Osteoblast (primary cell): ENCODE data around the gene PCDHGB2. TPM values are rescaled to one million over a fixed set of nuclear protein-coding genes. Genes with fewer than 3 reads are reported as not detected.

Source experiments
- DNase-seq: peaks from one replicate; pipeline ENCODE4 v3.0.0; 2011; ENCODE audit warnings: low spot score, mixed read lengths; ENCODE audit not compliant: insufficient read length; ENCODE audit errors: missing footprints
- H2AFZ ChIP-seq: 2 replicates; pipeline ENCODE4 v1.6.0; 2011; ENCODE audit warnings: mild to moderate bottlenecking, low read length
- H3K27ac ChIP-seq: 2 replicates; pipeline ENCODE4 v1.5.1; 2011; ENCODE audit warnings: mild to moderate bottlenecking, low read depth, low read length, moderate library complexity
- H3K27me3 ChIP-seq: 2 replicates; pipeline ENCODE4 v1.6.0; 2012; ENCODE audit warnings: mild to moderate bottlenecking, control low read depth, inconsistent platforms, low read length, moderate library complexity; ENCODE audit not compliant: insufficient read depth
- H3K36me3 ChIP-seq: 2 replicates; pipeline ENCODE4 v1.5.1; 2011; ENCODE audit warnings: mild to moderate bottlenecking, low read length, control low read depth, moderate library complexity; ENCODE audit not compliant: insufficient read depth
- H3K4me1 ChIP-seq: 2 replicates; pipeline ENCODE4 v1.5.1; 2011; ENCODE audit warnings: mild to moderate bottlenecking, low read length, control low read depth, moderate library complexity; ENCODE audit not compliant: insufficient read depth
- H3K4me2 ChIP-seq: 2 replicates; pipeline ENCODE4 v1.6.0; 2011; ENCODE audit warnings: mild to moderate bottlenecking, low read length; ENCODE audit not compliant: insufficient read depth
- H3K4me3 ChIP-seq: fragments of 200-600 bp; sonication (generic); 3 replicates; pipeline ENCODE4 v1.5.1; 2012; ENCODE audit warnings: mild to moderate bottlenecking, low read length, inconsistent platforms; ENCODE audit not compliant: insufficient read depth
- H3K79me2 ChIP-seq: 2 replicates; pipeline ENCODE4 v1.6.0; 2012; ENCODE audit warnings: mild to moderate bottlenecking, low read length, control low read depth, inconsistent platforms; ENCODE audit not compliant: insufficient read depth
- H3K9me3 ChIP-seq: 2 replicates; pipeline ENCODE4 v1.5.1; 2011; ENCODE audit warnings: low read depth, low read length, control low read depth
- H4K20me1 ChIP-seq: 2 replicates; pipeline ENCODE4 v1.6.0; 2012; ENCODE audit warnings: mild to moderate bottlenecking, low read length, control low read depth; ENCODE audit not compliant: insufficient read depth
- CTCF ChIP-seq: IDR thresholded peaks from 2 replicates; pipeline ENCODE4 v1.5.1; 2011; ENCODE audit warnings: mild to moderate bottlenecking, low read depth, low read length, moderate library complexity; ENCODE audit errors: extremely low read depth
- total RNA-seq: library from RNA; depleted of rRNA; stranded (reverse); fragments of >200 nt; gene quantifications from 2 replicates; pipeline ENCODE4 v1.2.3, GENCODE V29; 2012

PCDHGB2 gene
- total RNA-seq, 1 donor = 4.3 TPM

GRCh38 chr5:141409598-141410306 lies 50.0 kb downstream of the PCDHGB2 start:
- Histone ChIP-seq H3K27me3 (peaks cover 11% of the 10 kb centered on the region), H3K4me1 (no peaks in the 10 kb centered on the region), H3K4me3 (no peak overlapping the region), H3K4me2 (no peak overlapping the region), H3K36me3 (no peaks in the 10 kb centered on the region), H3K27ac (no peak overlapping the region), H4K20me1 (peaks cover 3% of the 10 kb centered on the region), H3K9me3 (peaks cover 3% of the 10 kb centered on the region), H2AFZ (no peak overlapping the region), H3K79me2 (no peaks in the 10 kb centered on the region)
- no peak for TF ChIP-seq CTCF
- DNase-seq = no peak

DNA sequence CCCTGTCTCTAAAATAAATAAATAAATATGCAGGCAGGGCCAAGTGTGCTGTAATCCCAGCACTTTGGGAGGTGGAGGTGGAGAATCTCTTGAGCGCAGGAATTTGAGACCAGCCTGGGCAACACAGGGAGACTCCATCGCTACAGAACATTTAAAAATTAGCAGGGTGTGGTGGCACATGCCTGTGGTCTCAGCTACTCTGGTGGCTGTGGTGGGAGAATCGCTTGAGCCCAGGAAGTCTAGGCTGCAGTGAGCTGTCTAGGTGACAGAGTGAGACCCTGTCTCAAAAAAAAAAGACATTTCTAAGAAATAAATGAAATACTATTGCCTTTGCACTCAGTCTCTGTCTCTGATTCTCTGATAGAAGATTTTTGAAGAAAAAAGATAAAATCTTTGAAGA lies 51.8 kb downstream of the PCDHGB2 start:
- no peak overlapping the region for H2AFZ ChIP-seq
- no peaks in the 10 kb centered on the region for H3K4me1 ChIP-seq
- no peaks in the 10 kb centered on the region for H4K20me1 ChIP-seq
- H3K79me2 ChIP-seq = no peaks in the 10 kb centered on the region
- H3K9me3 ChIP-seq = peaks cover 3% of the 10 kb centered on the region
- no peak for TF ChIP-seq CTCF
- no peak overlapping the region for H3K4me3 ChIP-seq
- no peak overlapping the region for H3K4me2 ChIP-seq
- H3K27me3 ChIP-seq = peaks cover 11% of the 10 kb centered on the region
- no peaks in the 10 kb centered on the region for H3K36me3 ChIP-seq
- H3K27ac ChIP-seq = no peak overlapping the region
- DNase-seq = no peak

Other genes with a start within 250 kb of the PCDHGB2 start
- gene PCDHB4, start 238.2 kb upstream of the PCDHGB2 start, total RNA-seq = 1.1 and 1.2 TPM in 2 replicates
- gene PCDHB5, start 224.8 kb upstream of the PCDHGB2 start, total RNA-seq = 1.5 and 2.9 TPM in 2 replicates
- 0.59 and 0.72 TPM in 2 replicates for gene PCDHB6, start 209.9 kb upstream of the PCDHGB2 start, total RNA-seq
- 2.2 and 2.4 TPM in 2 replicates for gene PCDHB7, start 187.3 kb upstream of the PCDHGB2 start, total RNA-seq
- 0.36 and 0.88 TPM in 2 replicates for gene PCDHB8, start 182.2 kb upstream of the PCDHGB2 start, total RNA-seq
- gene PCDHB16, start 177.6 kb upstream of the PCDHGB2 start, total RNA-seq = 1.1 and 3.5 TPM in 2 replicates
- 1.2 and 1.8 TPM in 2 replicates for gene PCDHB9, start 172.8 kb upstream of the PCDHGB2 start, total RNA-seq
- gene PCDHB10, start 167.6 kb upstream of the PCDHGB2 start, total RNA-seq = 2.2 and 2.7 TPM in 2 replicates
- gene PCDHB11, start 160.4 kb upstream of the PCDHGB2 start, total RNA-seq = 1.1 and 1.8 TPM in 2 replicates
- 0.59 and 0.72 TPM in 2 replicates for gene PCDHB12, start 151.3 kb upstream of the PCDHGB2 start, total RNA-seq
- gene PCDHB13, start 146.1 kb upstream of the PCDHGB2 start, total RNA-seq = 2.1 and 2.2 TPM in 2 replicates
- gene PCDHB14, start 136.7 kb upstream of the PCDHGB2 start, total RNA-seq = 2.7 and 2.9 TPM in 2 replicates
- gene PCDHB15, start 114.6 kb upstream of the PCDHGB2 start, total RNA-seq = 0.88 and 1.1 TPM in 2 replicates
- gene SLC25A2, start 55.9 kb upstream of the PCDHGB2 start, total RNA-seq = 0.36 and 0.59 TPM in 2 replicates
- gene TAF7, start 39.2 kb upstream of the PCDHGB2 start, total RNA-seq = 44.2 and 48.1 TPM in 2 replicates
- gene PCDHGA1, start 29.5 kb upstream of the PCDHGB2 start, total RNA-seq = 1.1 and 1.5 TPM in 2 replicates
- gene PCDHGA2, start 21.2 kb upstream of the PCDHGB2 start, total RNA-seq = 2.7 and 2.9 TPM in 2 replicates
- gene PCDHGA3, start 16.2 kb upstream of the PCDHGB2 start, total RNA-seq = 2.4 and 2.9 TPM in 2 replicates
- 3.3 and 5.0 TPM in 2 replicates for gene PCDHGB1, start 9.9 kb upstream of the PCDHGB2 start, total RNA-seq
- gene PCDHGA4, start 5.0 kb upstream of the PCDHGB2 start, total RNA-seq = 6.8 and 6.9 TPM in 2 replicates
- gene PCDHGA5, start 4.2 kb downstream of the PCDHGB2 start, total RNA-seq = 2.5 and 2.7 TPM in 2 replicates
- 6.2 and 8.0 TPM in 2 replicates for gene PCDHGB3, start 10.2 kb downstream of the PCDHGB2 start, total RNA-seq
- gene PCDHGA6, start 13.9 kb downstream of the PCDHGB2 start, total RNA-seq = 5.0 and 5.1 TPM in 2 replicates
- 6.5 TPM in 2 replicates for gene PCDHGA7, start 22.7 kb downstream of the PCDHGB2 start, total RNA-seq
- gene PCDHGB4, start 27.7 kb downstream of the PCDHGB2 start, total RNA-seq = 14.1 and 15.9 TPM in 2 replicates
- gene PCDHGA8, start 32.6 kb downstream of the PCDHGB2 start, total RNA-seq = 3.5 and 3.6 TPM in 2 replicates
- gene PCDHGB5, start 38.0 kb downstream of the PCDHGB2 start, total RNA-seq = 21.5 and 24.2 TPM in 2 replicates
- gene PCDHGA9, start 42.8 kb downstream of the PCDHGB2 start, total RNA-seq = 6.2 and 6.5 TPM in 2 replicates
- 6.2 and 8.0 TPM in 2 replicates for gene PCDHGB6, start 48.0 kb downstream of the PCDHGB2 start, total RNA-seq
- 23.2 and 24.8 TPM in 2 replicates for gene PCDHGA10, start 53.0 kb downstream of the PCDHGB2 start, total RNA-seq
- gene PCDHGB7, start 57.7 kb downstream of the PCDHGB2 start, total RNA-seq = 18.5 and 19.2 TPM in 2 replicates
- gene PCDHGA11, start 61.1 kb downstream of the PCDHGB2 start, total RNA-seq = 12.3 and 16.5 TPM in 2 replicates
- 20.6 and 33.6 TPM in 2 replicates for gene PCDHGA12, start 70.5 kb downstream of the PCDHGB2 start, total RNA-seq
- 59.4 and 91.3 TPM in 2 replicates for gene PCDHGC3, start 116.0 kb downstream of the PCDHGB2 start, total RNA-seq
- 2.9 and 3.8 TPM in 2 replicates for gene PCDHGC4, start 125.0 kb downstream of the PCDHGB2 start, total RNA-seq
- 3.6 and 5.3 TPM in 2 replicates for gene PCDHGC5, start 129.1 kb downstream of the PCDHGB2 start, total RNA-seq